HG03103 (cell line): ENCODE results near the gene PGAP2.
"Not testable (repeated sequence)": the region's sequence is repeated elsewhere in the genome, so short reads cannot be mapped to it uniquely, and the experiment has no call there.

Experiments
- ATAC-seq: cut with Tn5 transposase; IDR thresholded peaks from one replicate; pipeline ENCODE4 v1.9.1; 2021; ENCODE audit warnings: low read depth; ENCODE audit not compliant: unreplicated experiment

Gene PGAP2

DNA sequence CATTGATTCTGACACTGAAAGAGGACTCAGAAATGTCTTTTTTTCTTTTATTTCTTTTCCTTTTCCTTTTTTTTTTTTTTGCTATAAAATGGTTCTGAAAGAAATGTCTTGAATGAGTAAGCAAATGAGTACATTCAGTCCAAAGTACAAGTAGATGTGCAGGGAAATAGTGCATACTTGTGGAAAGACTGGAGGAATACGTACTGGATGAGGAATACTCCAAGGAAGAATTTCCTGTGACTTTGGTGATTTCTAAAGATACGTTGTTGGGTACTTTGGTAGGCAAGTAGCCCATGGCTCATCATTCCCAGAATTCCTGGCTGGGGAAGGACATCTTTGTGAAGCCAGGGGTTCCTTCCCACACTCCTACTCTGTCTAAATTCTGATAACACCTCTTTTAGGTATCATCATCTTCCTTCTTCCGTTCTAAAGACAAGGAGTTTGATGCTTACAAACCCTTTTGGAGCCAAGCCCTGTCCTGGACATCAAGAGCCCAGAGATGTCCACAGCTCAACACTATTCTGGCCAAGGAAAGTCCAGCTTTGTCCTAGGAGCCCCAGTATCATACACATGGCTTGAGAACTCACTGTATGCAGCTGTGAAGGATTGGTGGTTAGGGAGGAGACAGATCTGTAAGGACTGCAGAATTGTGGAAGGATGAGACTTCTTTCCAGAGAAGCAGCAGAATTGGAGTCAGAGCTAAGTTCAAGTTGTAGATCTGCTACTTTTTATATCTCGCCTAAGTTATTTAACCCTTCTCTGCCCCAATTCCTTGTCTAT, 6.2 kb upstream of the PGAP2 start:
- ATAC-seq: no peak

DNA sequence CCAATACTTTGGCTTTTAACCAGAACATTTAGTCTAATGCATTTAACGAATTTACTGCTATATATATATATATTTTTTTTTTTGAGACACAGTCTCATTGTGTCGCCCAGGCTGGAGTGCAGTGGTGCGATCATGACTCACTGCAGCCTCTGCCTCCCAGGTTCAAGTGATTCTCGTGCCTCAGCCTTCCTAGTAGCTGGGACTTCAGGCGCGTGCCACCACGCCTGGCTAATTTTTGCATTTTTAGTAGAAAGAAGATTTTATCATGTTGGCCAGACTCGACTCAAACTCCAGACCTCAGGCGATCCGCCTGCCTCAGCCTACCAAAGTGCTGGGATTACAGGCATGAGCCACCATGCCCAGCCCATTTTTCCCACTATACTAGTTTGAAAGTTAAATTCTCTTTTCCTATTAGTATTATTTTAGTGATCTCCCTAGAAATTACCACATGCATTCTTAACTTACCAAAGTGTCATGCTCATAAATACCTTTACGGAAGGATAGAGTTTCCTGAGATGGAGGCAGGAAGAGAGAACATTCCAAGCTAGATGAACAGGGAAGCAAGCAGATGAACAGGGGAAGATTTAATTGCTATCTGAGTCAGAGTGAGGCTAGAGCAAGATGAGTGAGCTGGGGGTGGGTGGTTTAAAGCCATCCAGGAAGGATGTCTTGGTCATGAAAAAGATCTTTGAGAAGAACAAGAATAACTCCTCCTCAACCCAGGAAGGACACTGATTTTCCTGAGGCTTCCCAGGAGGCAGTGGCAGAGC, 4.4 kb upstream of the PGAP2 start:
- ATAC-seq: no peak

GRCh38 chr11:3808861-3809623, 682 bp downstream of the PGAP2 start:
- peak; percentile 67 for ATAC-seq

DNA sequence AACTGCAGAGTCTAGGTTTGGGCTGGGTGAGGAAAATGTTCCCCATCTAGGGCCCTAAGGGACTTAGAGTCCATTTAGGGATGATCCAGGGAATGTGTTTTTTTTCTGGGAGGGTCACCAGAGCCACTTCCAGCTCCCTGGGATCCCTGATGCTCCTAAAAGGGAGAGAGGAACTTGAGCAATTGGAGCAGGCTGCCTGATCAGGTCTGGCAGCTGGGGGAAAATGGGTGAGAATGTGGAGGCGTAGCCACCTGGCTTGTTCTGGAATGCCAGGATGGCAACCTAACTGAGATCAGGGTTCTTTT, 1.2 kb downstream of the PGAP2 start:
- no peak for ATAC-seq

DNA sequence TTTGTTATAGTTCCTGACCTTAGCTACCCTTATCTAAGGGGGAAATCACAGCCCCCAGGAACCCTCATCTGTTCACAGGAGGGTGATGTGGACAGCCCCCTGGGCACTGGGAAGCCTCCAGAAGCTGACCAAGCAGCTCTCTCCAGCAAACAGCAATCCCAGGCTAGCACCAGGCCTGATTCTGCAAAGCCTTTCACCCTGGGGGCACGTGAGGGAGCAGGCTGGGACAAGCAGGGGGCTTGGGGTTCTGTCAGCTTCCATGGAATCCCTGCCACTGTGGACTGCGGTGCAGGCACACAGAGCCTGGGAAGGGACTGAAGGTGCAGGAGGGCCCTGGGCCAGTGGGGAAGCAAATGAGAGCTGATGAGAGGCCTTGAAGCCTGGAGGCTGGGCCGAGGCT, 2.1 kb downstream of the PGAP2 start:
- no peak for ATAC-seq

DNA sequence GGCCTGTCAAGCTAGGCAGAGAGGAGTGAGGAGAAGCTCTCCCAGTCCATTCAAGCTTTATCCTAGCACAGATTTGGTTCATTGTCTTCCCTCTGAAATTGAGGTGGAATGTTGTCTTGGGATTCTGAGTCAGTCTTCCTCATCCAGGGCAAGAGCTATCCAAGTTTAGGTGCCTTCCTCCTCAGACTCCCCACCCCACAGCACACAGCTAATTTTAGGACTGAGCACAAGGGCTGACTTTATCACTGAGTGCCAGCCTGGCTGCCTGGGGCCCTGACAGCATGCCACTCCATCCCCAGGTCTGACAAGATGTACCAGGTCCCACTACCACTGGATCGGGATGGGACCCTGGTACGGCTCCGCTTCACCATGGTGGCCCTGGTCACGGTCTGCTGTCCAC, 2.6 kb downstream of the PGAP2 start:
- no peak for ATAC-seq

GRCh38 chr11:3814832-3815231, 6.5 kb downstream of the PGAP2 start:
- not testable (repeated sequence) for ATAC-seq

DNA sequence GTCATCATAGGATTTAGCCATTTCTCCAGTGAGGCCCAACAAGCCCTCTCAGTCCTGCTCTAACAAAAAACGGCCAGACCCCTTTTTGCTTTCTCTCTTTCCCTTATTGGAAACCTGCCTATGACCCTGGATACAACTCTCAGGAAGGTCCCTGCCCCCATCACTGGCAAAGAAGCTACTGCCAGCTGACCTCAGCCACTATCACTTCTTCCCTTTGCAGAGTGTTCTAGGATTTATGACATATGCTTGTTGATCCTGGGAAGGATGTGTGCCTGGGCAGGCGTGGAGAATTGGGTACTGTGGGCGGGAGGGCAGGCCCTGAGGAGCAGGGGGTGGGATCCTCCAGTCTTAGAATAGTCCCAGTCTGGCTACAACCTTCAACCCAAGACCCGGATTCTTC, 7.5 kb downstream of the PGAP2 start:
- no peak for ATAC-seq

- ATAC-seq: no peak
Measured at GRCh38 chr11:3816673-3817072, 8.3 kb downstream of the PGAP2 start.

GRCh38 chr11:3817181-3817800, 8.9 kb downstream of the PGAP2 start:
- no peak for ATAC-seq

GRCh38 chr11:3820971-3821370, 12.6 kb downstream of the PGAP2 start:
- no peak for ATAC-seq

GRCh38 chr11:3822312-3822711, 14.0 kb downstream of the PGAP2 start:
- ATAC-seq: no peak

DNA sequence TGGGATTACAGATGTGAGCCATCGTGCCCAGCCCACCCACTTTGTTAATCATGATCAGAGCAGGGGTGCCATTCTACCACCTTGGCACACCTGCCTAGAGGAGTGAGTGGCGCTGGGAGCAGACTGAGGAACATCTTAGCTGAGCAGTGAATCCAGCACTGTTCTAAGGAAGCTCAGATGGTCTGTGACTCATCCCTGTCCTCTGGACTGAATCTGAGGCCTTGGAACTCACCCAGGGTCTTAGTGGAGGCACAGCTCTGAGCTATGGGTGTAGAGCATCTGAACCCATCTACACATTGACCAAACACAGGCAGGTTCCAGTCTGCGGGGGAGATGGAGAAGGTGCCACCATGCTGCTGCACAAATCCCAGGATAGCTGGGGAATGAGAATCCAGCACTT, 14.9 kb downstream of the PGAP2 start:
- no peak for ATAC-seq

DNA sequence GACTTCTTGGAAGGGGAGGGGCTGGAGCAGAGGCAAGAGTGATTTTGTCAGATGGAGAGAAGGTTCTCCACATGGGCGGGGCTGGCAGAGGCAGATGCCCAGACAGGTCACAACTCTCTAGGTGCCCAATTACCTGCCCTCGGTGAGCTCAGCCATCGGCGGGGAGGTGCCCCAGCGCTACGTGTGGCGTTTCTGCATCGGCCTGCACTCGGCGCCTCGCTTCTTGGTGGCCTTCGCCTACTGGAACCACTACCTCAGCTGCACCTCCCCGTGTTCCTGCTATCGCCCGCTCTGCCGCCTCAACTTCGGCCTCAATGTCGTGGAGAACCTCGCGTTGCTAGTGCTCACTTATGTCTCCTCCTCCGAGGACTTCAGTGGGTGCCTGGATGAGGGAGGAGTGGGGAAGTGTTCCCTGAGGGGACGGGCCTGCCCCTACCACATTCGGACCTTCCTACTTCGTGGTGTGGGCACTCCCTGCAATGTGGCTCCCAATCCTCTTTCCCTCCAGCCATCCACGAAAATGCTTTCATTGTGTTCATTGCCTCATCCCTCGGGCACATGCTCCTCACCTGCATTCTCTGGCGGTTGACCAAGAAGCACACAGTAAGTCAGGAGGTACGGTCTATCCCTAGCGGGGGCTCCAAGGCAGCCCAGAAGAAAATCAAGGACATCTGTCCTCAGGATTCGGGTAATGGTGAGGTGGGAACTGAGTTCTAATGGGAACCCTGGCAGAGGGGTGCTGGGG, 15.6 kb downstream of the PGAP2 start:
- ATAC-seq: no peak

- no peak for ATAC-seq
Measured at GRCh38 chr11:3824714-3825472, 16.5 kb downstream of the PGAP2 start.

DNA sequence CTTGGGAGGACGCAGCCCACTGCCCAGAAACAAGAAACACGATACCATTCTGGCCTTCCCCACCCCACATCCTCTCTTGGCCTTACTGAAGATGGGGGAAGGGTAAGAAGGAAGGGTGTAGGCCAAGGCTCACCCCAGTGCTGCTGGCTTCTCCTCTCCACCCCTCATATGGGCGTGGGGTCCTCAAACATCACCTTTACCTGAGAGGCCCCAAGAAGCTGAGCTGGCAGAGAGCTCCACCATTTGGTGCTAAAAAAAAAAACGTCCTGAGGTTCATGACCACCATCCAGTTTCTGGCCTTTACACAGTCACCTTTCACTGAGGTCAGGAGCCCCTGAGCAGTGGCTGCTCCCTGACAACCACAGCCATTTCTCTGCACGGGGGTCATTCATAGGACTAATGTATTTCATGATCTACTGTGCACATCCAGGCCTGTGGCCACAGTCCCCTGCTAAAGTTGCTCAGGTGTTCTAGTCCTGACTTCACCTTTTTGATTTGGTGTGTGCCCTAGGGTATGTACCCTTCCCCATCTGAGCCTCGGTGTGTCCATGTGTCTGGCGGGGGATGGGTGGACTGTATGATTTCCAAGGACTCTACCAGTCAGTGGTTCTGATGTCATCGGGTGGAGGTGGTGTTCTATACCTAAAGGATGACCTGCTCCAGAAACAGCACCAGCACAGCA, 17.3 kb downstream of the PGAP2 start:
- ATAC-seq: no peak

DNA sequence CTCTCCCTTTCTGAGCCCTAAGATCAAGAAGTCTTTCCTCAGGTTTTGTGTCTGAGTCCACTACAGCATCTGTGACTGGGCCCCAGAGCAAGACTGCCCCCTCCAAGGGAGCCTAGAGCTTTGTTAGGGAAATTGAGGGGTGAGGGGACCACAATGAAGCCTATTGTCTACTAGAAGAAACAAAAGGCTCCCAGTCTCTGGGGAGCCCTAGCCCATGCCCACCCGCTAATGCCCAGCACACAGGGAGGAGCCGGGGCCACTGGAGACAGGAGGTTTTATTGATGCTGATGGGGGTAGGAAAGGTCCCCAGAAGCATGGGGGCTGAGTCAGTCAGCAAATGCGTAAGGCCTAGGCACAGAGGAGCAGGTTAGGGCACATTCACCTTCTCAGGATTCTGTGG, 18.4 kb downstream of the PGAP2 start:
- no peak for ATAC-seq

- no peak for ATAC-seq
Measured at GRCh38 chr11:3827434-3828186, 19.2 kb downstream of the PGAP2 start.
